Glomerular visceral epithelial cell (primary cell): ENCODE measurements around the gene BLID.

Experiments used
- DNase-seq: peaks from one replicate; pipeline ENCODE4 v3.0.0-alpha.2; 2016; ENCODE audit errors: extremely low spot score

Gene BLID

GRCh38 chr11:122105044-122105758 is 10.8 kb downstream of the BLID start:
- no peak for DNase-seq

- no peak for DNase-seq
Observed at GRCh38 chr11:122104341-122104740, 11.7 kb downstream of the BLID start.

- DNase-seq, result no peak
Observed at GRCh38 chr11:122103726-122104125, 12.3 kb downstream of the BLID start.

GRCh38 chr11:122103321-122103720 is 12.7 kb downstream of the BLID start:
- DNase-seq, result no peak

GRCh38 chr11:122102426-122102825 is 13.6 kb downstream of the BLID start:
- no peak for DNase-seq

- no peak for DNase-seq
Observed at GRCh38 chr11:122101625-122102291, 14.3 kb downstream of the BLID start.

GRCh38 chr11:122100756-122101080 is 15.3 kb downstream of the BLID start:
- no peak for DNase-seq

- no peak for DNase-seq
Observed at GRCh38 chr11:122100037-122100755, 15.8 kb downstream of the BLID start.

- no peak for DNase-seq
Observed at GRCh38 chr11:122099374-122100036, 16.5 kb downstream of the BLID start.

- no peak for DNase-seq
Observed at GRCh38 chr11:122098261-122098980, 17.6 kb downstream of the BLID start.

GRCh38 chr11:122097419-122098001 is 18.5 kb downstream of the BLID start:
- DNase-seq, result no peak

- DNase-seq, result no peak
Observed at GRCh38 chr11:122096272-122097112, 19.5 kb downstream of the BLID start.

GRCh38 chr11:122095681-122096262 is 20.2 kb downstream of the BLID start:
- no peak for DNase-seq

- DNase-seq, result no peak
Observed at GRCh38 chr11:122094836-122095235, 21.2 kb downstream of the BLID start.

GRCh38 chr11:122093731-122094275 is 22.2 kb downstream of the BLID start:
- no peak for DNase-seq

- DNase-seq, result no peak
Observed at GRCh38 chr11:122091835-122092234, 24.2 kb downstream of the BLID start.

- DNase-seq, result peak; percentile 12
Observed at GRCh38 chr11:122089111-122089510, 26.9 kb downstream of the BLID start.

- no peak for DNase-seq
Observed at GRCh38 chr11:122085712-122086111, 30.3 kb downstream of the BLID start.

- DNase-seq, result peak; percentile 37
Observed at GRCh38 chr11:122085264-122085663, 30.8 kb downstream of the BLID start.

GRCh38 chr11:122082205-122082604 is 33.8 kb downstream of the BLID start:
- no peak for DNase-seq
